Left hindlimb (tissue), 1 donor: Measurements from ENCODE around the gene ATP11B.
"Not testable (repeated sequence)": the region's sequence is repeated elsewhere in the genome, so short reads cannot be mapped to it uniquely, and the experiment has no call there.

Source experiments
- DNase-seq: peaks from one replicate; pipeline ENCODE4 v3.0.0-alpha.2; 2018

The ATP11B gene

DNA sequence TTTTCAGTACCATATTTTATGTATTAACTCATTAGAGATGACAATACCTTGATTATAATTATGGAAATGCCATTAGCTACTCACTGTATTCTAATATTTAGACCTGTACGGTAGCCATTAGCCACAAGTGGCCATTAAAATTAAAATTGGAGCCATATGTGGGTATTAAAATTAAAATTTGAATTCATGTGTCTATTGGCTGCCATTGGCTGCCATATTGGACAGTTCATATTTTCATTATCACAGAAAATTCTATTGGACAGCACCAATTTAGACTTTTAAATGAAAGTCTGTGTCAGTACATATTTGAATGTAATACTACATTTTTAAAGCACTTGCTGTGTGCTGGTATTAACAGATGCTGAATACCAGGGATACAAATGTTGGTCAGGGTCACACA, 3.0 kb downstream of the ATP11B start:
- DNase-seq, result no peak

DNA sequence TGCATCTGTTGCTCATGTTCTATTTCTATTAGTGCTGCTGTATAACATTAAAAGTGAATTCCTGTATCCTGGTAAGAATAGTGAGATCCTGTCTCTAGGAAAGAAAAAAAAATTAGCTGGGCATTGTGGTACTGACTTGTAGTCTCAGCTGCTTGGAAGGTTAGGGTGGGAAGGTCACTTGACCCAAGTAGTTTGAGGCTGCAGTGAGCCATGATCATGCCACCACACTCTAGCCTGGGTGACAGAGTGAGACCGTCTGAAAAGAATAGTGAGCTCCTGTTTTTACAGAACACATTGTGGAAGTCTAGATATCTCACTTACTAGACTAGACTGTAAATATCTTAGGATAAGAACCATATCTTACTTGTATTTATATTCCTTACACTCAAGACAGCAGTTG, 4.6 kb downstream of the ATP11B start:
- no peak for DNase-seq

DNA sequence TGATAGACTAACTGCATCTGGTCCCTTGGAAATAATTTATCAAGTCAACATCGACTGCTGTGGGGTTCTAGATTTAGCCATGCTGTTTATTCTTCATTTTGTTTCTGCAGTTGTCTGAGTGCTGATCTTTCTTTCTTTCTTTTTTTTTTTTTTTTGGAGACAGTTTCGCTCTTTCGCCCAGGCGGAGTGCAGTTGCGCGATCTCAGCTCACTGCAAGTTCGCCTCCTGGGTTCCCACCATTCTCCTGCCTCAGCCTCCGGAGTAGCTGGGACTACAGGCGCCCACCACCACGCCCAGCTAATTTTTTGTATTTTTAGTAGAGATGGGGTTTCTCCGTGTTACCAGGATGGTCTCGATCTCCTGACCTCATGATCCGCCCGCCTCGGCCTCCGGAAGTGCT, 5.8 kb downstream of the ATP11B start:
- DNase-seq, result not testable (repeated sequence)

DNA sequence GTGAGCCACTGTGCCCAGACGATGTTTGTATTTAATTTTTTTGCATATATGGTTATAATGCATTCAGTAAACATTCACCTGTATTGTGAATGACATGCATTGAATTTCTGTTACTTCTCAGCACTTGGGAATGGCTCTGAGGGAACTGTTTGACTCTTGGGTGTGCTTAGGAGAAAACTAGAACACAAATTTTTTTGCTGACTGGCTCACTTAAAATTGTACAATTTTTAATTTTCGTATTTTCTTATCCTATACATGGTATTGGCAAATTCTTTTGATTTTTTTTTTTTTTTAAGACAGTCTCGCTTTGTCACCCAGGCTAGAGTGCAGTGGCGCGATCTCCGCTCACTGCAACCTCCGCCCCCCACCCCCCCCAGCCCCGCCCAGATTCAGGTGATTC, 7.2 kb downstream of the ATP11B start:
- DNase-seq, result no peak

DNA sequence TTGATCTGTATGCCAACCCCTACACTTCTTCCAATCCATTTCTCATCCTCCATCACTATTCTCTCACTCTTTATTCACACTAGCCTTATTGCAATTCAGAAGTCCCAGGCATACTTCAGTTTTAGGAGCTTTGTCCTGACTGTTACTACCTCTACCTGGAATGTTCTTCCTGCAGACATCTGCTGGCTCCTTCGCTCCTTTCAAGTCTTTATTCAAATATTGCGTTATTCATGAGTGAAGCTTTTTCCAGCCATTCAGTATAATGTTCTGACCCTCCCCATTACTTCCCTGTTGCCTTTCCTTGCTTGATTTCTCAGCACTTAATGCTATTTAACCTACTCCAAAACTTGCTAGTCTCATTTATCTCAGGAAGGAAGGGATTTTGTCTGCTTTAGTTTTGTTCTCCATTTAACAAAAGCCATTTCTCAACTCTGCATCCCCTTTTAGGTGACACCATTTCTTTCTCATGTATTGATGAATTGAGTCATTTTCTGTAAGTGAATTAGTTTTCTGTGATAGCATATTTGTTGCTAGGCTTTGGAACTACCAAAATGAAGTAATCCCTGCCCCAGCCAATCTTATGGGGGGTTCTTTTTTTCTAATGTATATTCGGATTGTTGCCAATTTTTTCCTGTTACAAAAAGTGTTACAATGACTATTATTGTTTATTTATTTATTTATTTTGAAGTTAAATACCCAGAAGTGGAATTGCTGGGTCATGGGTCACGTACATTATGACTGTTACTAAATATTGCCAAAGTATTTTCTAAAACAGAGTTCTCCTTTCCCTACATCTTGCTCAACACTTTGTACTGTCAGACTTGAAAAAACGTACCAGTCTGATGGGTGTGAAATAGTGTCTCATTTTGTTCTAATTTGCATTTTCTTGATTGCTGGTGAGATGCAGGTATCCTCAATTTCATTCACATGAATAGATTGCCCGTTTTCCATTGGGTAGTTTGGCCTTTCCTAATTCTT, 9.4 kb downstream of the ATP11B start:
- no peak for DNase-seq

DNA sequence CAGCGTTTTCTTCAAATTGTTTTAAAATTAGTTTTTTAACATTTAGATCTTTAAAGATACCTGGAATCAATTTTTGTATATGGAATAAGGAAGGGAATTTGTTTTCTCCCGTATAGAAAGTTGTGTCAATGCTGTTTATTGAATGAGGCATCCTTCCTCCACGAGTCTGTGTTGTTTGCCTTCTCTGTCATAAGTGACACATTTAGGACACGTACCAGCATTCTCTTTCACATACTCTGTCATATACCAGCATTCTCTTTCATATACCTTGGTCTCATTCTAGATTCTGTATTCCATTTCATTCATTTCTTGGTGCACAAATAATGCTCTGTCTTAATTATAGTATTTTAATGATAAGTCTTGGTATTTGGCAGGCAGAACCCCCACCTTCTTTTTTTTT, 10.3 kb downstream of the ATP11B start:
- no peak for DNase-seq

DNA sequence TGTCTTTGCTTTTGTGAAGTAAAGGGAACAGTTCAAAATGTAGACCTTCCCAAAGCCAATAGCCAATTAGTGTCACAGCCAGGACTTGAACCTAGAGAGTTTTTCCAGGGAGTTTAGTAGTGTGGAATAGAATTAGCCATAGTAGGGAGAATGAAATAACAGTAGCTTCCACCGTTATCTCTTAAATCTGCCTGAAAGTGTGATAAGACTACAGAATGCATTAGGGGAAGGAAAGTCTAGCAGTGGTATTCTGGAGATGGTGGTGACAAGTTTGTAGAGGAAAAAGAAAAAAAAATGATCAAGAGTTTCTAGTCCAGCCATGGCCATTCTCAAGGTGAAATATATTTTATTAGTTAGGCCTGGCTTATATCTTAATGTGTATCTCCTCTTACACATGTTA, 13.8 kb downstream of the ATP11B start:
- DNase-seq, result no peak

DNA sequence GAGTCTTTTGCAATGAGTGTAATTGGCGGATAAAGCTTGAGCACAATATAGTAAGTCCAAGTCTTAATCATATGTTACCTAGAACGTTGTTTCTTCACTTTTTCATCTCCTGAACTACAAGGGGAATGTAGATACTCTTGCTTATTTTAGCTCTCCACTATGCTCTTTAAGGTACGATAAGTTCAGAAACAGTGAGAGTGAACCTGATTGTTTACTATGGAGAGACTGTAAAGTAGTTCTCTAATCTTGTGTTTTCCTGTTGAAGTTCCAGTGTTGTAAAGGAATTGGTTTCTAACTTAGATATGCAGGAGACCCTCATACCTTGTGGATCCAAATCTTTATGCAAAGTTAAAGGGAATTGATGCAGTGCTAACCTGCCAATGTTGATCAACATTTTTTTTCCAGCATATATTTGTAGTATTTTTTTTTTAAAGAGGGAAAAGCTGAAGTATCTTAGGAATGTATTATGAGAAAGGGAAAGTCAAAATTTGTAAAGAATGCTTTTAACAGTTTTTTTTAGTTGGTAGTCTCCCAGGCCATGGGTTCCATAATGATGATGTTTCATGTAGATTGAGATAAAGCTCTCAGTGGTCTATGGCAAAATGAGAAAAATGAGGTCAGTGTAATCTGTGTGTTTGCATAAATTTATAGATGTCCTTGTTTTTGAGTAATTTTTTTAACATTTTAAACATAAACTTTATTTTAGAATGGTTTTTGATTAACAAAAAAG, 14.9 kb downstream of the ATP11B start:
- no peak for DNase-seq

DNA sequence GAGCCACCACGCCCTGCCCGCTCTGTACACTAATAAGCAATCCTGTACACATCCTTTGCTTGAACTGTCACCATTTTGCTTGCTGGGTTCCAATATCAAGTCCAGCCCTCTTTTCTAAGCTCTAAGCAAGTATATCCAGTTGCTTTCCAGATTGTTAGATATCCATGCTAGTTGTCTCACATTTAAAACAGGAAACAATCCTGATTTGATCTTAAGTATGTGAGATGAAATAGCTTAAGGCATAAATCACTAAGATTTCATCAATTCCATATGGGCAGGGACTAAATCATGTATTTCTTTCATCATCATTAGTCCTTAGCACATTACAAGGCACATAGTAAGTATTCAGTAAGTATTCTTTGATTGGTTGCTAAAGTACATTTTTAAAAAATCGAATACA, 16.2 kb downstream of the ATP11B start:
- DNase-seq, result no peak

DNA sequence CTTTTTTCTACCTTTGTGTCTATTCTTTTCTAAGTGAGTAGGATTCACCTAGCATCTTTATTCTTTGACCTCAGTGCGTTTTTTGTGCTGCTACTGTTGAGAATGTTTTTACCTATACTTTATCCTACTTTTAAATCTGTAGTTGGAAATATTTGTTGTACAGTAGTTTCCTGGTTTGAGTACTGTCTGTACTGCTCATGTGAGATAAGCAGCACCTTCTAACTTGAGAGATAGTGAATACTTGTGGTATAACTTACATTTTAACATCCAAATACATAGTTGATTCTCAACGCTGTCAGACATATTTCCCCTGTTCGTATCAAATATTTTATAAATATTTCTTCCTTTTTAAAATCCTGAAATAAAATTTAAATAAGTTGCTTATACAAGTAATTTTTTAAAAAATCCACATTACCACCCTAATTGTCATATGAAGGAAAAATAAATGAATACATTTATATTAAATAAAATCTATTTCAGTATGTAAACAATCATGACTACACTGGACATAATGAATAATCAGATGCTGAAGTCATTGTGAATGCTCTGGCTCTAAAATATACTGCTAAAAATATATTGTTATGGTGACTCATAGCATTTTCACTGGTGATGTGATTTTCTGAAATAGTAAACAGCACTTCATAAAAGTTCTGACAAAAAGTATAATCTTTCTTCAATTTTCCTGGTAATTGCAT, 17.4 kb downstream of the ATP11B start:
- DNase-seq, result no peak

DNA sequence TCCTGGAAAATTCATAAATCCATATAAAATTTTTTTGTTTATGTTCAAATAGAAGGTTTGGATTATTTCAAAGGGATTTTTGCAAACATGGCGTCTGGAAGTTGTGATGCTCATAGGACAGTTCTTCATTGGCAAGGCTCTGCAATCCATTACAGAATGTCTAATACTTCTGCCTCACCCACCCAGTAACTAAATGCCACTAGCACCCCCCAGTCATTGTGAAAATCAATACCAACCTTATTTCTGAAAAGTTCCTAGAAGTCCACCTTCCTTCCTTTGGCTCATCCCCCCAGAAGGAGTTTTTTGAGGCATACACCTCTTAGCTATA, 17.9 kb downstream of the ATP11B start:
- no peak for DNase-seq

DNA sequence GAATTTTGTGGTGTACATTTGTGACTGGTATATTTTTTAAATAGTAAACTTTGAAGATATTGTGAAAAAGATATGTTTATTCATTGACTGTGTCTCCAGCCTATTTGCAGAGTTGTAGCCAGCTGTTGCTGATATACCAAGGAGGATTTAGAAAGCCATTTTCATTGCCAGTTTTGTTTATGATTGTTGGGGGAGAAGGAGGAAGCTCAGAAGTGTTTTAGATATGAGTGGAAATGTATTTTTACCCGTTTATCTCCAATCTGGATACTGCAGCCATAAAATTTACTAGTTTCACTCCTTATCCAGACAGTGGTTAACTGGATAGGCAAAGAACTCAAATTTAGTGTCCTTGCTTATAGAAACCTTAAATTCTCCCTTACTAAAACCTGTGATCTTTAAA, 18.8 kb downstream of the ATP11B start:
- no peak for DNase-seq

DNA sequence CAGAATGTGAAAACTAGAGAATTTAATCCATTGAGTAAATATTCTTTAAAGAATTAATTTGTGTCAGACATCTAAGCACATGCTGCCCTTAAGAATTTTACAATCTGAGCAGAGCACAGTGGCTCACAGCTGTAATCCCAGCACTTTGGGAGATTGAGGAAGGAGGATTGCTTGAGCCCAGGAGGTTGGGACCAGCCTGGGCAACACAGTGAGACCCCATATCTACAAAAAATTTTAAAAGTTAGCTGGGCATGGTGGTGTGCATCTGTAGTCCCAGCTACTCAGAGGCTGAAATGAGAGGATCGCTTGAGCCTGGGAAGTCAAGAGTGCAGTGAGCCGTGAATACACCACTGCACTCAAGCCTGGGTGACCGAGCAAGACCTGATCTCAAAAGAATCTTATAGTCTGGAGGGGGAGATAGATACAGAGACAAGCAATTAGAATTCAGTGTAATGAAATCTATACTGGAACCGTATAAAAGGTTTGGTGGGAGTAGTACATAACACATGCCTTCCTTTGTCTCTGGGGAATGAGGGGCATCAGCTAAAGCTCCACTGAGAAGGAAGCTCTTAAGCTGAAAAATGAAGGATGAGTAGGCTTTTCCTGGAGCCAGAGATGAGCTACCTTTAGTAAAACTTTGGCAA, 21.2 kb downstream of the ATP11B start:
- no peak for DNase-seq

DNA sequence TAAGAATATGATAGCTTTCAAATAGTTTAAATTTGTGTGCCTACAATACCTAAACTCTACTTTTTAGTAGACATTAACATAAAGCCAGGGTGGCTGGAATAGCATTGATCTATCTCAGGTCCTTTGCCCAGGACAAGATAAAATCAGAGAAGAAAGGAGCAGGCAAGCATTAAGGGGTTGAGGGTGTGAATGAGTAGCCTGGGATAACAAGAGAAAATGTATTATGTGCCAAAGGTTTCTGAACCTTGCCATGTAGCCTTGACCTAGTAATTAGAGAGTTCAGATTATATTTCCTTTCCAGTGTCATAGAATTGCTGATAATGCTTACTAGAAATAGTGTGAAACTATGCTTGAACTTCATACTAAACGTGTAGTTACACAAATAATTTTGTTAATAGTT, 22.9 kb downstream of the ATP11B start:
- no peak for DNase-seq

DNA sequence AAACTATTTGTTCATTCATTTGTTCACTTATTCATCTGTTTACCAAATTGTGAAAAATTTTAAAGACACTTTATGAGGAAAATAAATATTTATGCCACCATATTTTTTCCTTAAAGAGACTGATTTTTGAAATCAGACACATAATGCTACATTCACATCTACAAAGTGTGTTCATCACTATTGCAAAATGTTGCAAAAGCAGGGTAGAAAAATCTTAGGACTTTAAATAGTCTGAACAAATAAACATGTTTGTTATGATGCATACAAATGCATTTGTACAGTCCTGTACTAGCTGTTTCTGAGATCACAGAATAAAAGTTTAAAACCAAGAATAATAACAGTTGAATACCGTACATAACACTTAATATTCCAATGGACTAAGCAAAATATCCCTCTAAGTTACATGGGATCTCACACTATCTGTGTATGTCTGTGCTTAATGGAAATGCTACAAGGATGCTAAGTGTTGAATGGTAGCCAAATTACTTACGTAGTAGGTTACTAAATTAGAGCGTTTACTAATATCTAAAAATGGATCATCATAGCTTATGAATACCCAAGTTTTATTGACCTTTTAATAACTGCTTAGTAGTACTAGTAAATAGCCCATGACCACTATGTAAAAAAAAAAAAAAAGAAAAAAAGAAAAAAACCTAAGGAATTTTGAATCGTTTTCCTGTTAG, 25.1 kb downstream of the ATP11B start:
- DNase-seq, result no peak

DNA sequence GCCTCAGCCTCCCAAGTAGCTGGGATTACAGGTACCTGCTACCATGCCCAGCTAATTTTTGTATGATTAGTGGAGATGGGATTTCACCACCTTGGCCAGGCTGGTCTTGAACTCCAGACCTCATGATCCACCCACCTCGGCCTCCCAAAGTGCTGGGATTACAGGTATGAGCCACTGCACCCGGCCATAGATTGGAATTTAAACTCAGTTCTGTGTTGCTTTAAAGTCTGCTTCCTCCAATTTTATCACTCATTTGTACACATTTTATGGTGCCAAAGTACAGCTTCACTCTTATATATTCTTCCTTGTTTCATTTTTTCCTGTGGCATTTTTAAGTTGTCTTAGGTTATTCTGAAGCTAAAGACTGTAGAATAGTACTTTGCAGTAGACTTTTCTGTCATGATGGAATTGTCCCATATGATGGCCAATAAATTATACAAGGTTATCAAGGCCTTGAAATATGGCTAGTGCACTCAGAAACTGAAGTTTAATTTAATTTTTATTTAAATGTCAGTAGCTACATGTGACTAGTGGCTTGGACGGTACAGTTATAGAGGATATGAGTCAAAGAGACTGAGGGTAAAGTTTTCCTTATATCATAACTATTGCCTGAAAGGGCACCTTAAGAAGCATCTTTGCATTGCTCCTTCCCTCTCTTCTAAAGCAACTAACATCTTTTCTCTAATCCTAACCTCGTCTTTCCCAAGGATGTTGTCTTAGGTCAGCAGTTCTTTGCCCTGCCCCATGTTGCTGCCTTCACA, 28.1 kb downstream of the ATP11B start:
- no peak for DNase-seq

DNA sequence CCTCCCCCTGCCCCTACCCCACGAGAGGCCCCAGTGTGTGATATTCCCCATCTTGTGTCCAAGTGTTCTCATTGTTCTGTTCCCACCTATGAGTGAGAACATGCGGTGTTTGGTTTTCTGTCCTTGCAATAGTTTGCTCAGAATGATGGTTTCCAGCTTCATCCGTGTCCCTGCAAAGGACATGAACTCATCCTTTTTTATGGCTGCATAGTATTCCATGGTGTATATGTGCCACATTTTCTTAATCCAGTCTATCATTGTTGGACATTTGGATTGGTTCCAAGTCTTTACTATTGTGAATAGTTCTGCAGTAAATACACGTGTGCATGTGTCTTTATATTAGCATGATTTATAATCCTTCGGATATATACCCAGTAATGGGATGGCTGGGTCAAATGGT, 29.0 kb downstream of the ATP11B start:
- not testable (repeated sequence) for DNase-seq

DNA sequence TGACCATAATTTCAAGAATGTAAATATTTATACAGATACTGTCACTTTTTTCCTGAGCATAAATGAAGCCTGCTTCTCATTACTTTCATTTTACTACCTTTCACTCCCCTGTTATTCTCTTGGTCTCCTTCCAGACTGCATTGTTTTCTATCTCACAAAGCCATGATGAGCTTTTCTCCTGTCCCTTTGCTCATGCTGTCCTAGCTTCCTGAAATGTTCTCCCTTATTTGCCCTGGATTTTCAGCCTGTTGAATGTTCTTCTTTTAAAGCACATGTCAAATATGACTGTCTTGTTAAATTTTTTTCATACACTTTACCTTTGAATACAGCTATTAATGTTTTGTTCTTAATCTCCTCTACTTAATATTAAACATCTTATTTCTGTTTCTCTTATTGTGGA, 31.7 kb downstream of the ATP11B start:
- DNase-seq, result no peak

DNA sequence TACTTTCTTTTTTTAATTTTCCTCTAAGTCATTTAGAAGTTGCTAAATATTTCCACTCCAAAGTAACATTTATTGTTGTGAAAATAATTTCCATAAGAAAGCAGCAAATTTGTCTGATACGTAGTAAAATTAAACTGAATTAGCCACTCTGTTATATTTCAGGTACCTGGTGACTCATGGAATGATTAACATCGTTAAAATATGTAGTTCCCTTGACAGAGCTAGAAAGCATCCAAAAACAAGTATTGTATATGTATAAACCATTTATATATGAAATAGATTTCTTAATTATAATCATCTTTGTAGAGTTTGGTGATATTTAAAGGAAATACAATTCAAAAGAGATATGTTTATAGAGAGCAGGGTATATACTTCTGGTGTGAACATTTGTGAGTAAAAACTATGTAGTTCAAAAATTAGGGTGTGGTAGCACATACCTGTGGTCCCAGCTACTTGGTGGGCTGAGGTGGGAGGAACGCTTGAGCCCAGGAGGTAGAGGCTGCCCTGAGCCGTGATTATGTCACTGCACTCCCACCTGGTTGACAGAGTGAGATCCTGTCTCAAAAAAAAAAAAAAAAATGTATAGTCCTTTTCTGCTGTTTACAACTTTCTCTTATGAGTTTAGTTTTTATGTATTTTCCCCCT, 36.6 kb downstream of the ATP11B start:
- no peak for DNase-seq

DNA sequence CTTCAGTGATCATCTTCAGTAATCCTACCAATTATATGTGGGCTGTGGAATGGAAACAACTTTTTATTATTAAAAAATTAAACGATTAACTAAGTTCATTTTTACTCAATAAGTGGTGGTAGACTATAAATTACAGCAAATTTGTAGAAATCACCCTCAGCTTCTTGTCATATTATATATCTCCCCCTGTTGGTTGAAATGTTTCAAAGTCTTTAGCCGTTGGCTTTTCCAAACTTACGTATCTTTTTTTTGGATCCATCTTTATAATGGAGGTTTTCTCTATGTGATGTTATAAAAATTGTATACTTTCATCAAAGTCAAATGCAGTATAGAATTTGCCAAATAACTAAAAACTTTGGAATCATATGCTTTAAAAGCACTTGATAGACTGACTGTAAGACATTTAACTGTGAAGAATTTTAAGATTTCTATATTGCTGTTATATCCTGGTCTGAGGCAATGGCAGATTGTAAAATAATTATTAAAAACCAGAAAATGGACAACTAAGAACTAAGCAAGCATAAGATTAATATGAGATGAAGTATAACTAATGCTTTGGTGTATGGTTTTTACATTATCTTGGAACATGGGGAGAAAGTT, 44.7 kb downstream of the ATP11B start:
- DNase-seq, result no peak

DNA sequence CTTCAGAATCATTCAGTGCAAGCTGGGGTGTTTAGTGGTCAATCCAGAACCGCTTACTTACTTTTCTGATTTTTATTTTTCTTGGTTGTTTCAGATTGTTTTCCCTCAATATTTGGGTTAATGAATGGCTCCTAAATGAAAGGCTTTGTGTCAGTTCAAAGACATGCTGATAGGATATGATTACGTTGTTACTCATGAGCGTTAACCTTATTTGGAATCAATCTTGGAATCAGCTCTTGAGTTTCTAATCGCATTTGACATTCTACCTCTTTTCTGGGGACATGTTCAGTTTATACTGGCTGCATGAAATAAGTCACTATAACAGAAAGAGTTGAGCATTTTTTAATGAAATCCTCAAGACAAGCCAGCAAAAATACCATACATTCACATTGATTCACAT, 50.2 kb downstream of the ATP11B start:
- no peak for DNase-seq
